HCT116 (cell line): ENCODE measurements around the gene SOWAHC. TPM values are rescaled to one million over a fixed set of nuclear protein-coding genes. Genes with fewer than 3 reads are reported as not detected.

Source experiments
- ATAC-seq: fragments of 200-7000 bp; cut with Tn5 transposase; 2 replicates; pipeline ENCODE4 v1.9.1; 2020; ENCODE audit warnings: mild to moderate bottlenecking, moderate library complexity
- Bru-seq: library from RNA; stranded (reverse); fragments of 400-500 nt; gene quantifications from one replicate; lab custom pipeline; 2021; lab: Mats Ljungman, UMichigan
- BruChase-seq, 2 experiments: library from RNA; stranded (reverse); fragments of 400-500 nt; gene quantifications; one replicate each; lab custom pipeline; 2021; lab: Mats Ljungman, UMichigan
- BruUV-seq: library from RNA; stranded (reverse); fragments of 400-500 nt; replicated peaks from 2 replicates; lab custom pipeline; 2021; lab: Mats Ljungman, UMichigan
- CTCF ChIA-PET: fragments of 300-600 bp; sonication (Branson Sonifier 250); formaldehyde crosslinking; loops from one replicate; lab custom pipeline; 2021; ENCODE audit warnings: antibody characterized with exemption; lab: Charles Lee
- POLR2A ChIA-PET: fragments of 300-600, 350-600 bp; sonication (Branson Sonifier 250); formaldehyde crosslinking; loops from one replicate; lab custom pipeline; 2021; ENCODE audit warnings: antibody characterized with exemption; lab: Charles Lee
- RAD21 ChIA-PET, 2 experiments: fragments of 300-600 bp; sonication (Branson Sonifier 250); formaldehyde crosslinking; loops; one replicate each; lab custom pipeline; 2023; ENCODE audit warnings: low total read pairs in 2 of 2; ENCODE audit not compliant: uncharacterized antibody in 2 of 2, unreplicated experiment in 2 of 2, low non-redundant PET in 1 of 2; lab: Charles Lee
- DNase-seq: peaks from one replicate; pipeline ENCODE4 v3.0.0-alpha.2; 2010; ENCODE audit warnings: low read depth, low spot score
- H2AFZ ChIP-seq: fragments of 200-600 bp; shearing (Covaris generic), sonication (generic); 2 replicates; pipeline ENCODE4 v1.6.1; 2017; ENCODE audit warnings: low read depth, mixed run types, mixed read lengths, antibody characterized with exemption, low read length; ENCODE audit not compliant: poor library complexity, severe bottlenecking
- H3K27ac ChIP-seq: 2 replicates; pipeline ENCODE4 v1.5.1; 2012; ENCODE audit warnings: low read depth, low read length
- H3K27me3 ChIP-seq: fragments of 200-600 bp; sonication (generic); 2 replicates; pipeline ENCODE4 v1.6.1; 2016; ENCODE audit warnings: mixed run types, low read length, mixed read lengths; ENCODE audit not compliant: insufficient read depth
- H3K36me3 ChIP-seq, 2 experiments: fragments of 200-500 bp in 1 of 2; fragments of 200-600 bp in 1 of 2; sonication (Bioruptor generic) in 1 of 2; sonication (generic) in 1 of 2; 2 replicates each; pipeline versions ENCODE4 v1.5.1 to v1.6.1; 2014 to 2016; ENCODE audit warnings: low read length in 2 of 2, inconsistent platforms in 1 of 2, mixed read lengths in 1 of 2, mixed run types in 1 of 2; ENCODE audit not compliant: insufficient read depth in 2 of 2, control insufficient read depth in 1 of 2
- H3K4me1 ChIP-seq, 2 experiments: fragments of 200-600 bp in 1 of 2; sonication (generic) in 1 of 2; 2 replicates each; pipeline versions ENCODE4 v1.5.1 to v1.6.1; 2012 to 2017; ENCODE audit warnings: low read length in 2 of 2, inconsistent platforms in 1 of 2, mild to moderate bottlenecking in 1 of 2, mixed read lengths in 1 of 2, mixed run types in 1 of 2, moderate library complexity in 1 of 2; ENCODE audit not compliant: insufficient read depth in 2 of 2, control insufficient read depth in 1 of 2
- H3K4me2 ChIP-seq: fragments of 200-600 bp; sonication (generic); 2 replicates; pipeline ENCODE4 v1.6.1; 2017; ENCODE audit warnings: mixed run types, low read length, mixed read lengths
- H3K4me3 ChIP-seq, 2 experiments: fragments of 200-600 bp in 1 of 2; sonication (generic) in 1 of 2; replicated peaks in 1 of 2; 2 replicates each; pipeline ENCODE4 v1.5.1; 2011 to 2016; ENCODE audit warnings: low read length in 2 of 2, control low read depth in 1 of 2, low read depth in 1 of 2, mild to moderate bottlenecking in 1 of 2, mixed read lengths in 1 of 2, mixed run types in 1 of 2
- H3K79me2 ChIP-seq: fragments of 200-600 bp; sonication (generic); 2 replicates; pipeline ENCODE4 v1.6.1; 2017; ENCODE audit warnings: mild to moderate bottlenecking, mixed run types, low read length, moderate library complexity, mixed read lengths; ENCODE audit not compliant: insufficient read depth
- H3K9ac ChIP-seq: fragments of 200-600 bp; sonication (generic); 2 replicates; pipeline ENCODE4 v1.6.1; 2016; ENCODE audit warnings: low read length, mixed read lengths
- H3K9me2 ChIP-seq: fragments of 200-600 bp; sonication (generic), shearing (Covaris generic); 2 replicates; pipeline ENCODE4 v1.6.1; 2017; ENCODE audit warnings: mixed run types, mild to moderate bottlenecking, moderate library complexity; ENCODE audit not compliant: insufficient read depth
- H3K9me3 ChIP-seq, 2 experiments: fragments of 200-500 bp in 1 of 2; fragments of 200-600 bp in 1 of 2; sonication (Bioruptor generic) in 1 of 2; sonication (generic) in 1 of 2; 2 replicates each; pipeline ENCODE4 v1.6.1; 2014 to 2017; ENCODE audit warnings: low read length in 2 of 2, mixed read lengths in 2 of 2, inconsistent platforms in 1 of 2, low read depth in 1 of 2, mild to moderate bottlenecking in 1 of 2, mixed run types in 1 of 2, moderate library complexity in 1 of 2; ENCODE audit not compliant: control insufficient read depth in 1 of 2, insufficient read depth in 1 of 2
- H4K20me1 ChIP-seq: fragments of 200-600 bp; sonication (generic), shearing (Covaris generic); 2 replicates; pipeline ENCODE4 v1.6.1; 2017; ENCODE audit warnings: mixed run types, mild to moderate bottlenecking, moderate library complexity; ENCODE audit not compliant: insufficient read depth
- ATF3 ChIP-seq: IDR thresholded peaks from 2 replicates; pipeline ENCODE4 v1.6.1; 2012
- CEBPB ChIP-seq: IDR thresholded peaks from 2 replicates; pipeline ENCODE4 v1.6.1; 2012; ENCODE audit warnings: low read depth
- CTCF ChIP-seq, 3 experiments: fragments of 200-600 bp in 1 of 3; sonication (generic) in 1 of 3; IDR thresholded peaks in 2 of 3; conservative IDR thresholded peaks in 1 of 3; 2 replicates each; pipeline ENCODE4 v1.5.1; 2012 to 2017; ENCODE audit warnings: low read depth in 2 of 3, low read length in 2 of 3, antibody characterized with exemption in 1 of 3, borderline replicate concordance in 1 of 3, control low read depth in 1 of 3, mild to moderate bottlenecking in 1 of 3, mixed read lengths in 1 of 3, mixed run types in 1 of 3, moderate library complexity in 1 of 3; ENCODE audit not compliant: insufficient read depth in 1 of 3
- EGR1 ChIP-seq: IDR thresholded peaks from 2 replicates; pipeline ENCODE4 v1.6.1; 2012; ENCODE audit warnings: low read depth
- EZH2 ChIP-seq: fragments of 200-600 bp; sonication (generic); IDR thresholded peaks from 2 replicates; pipeline ENCODE4 v1.6.1; 2017; ENCODE audit warnings: antibody characterized with exemption, mixed run types
- EZH2phosphoT487 ChIP-seq: fragments of 200-600 bp; IDR thresholded peaks from 2 replicates; pipeline ENCODE4 v1.6.1; 2018; ENCODE audit warnings: antibody characterized with exemption, borderline replicate concordance
- MAX ChIP-seq: IDR thresholded peaks from 2 replicates; pipeline ENCODE4 v1.6.1; 2012
- POLR2AphosphoS5 ChIP-seq: IDR thresholded peaks from 2 replicates; pipeline ENCODE4 v1.6.1; 2011; ENCODE audit warnings: mild to moderate bottlenecking, low read depth, low read length, moderate library complexity
- RAD21 ChIP-seq: IDR thresholded peaks from 2 replicates; pipeline ENCODE4 v1.6.1; 2012; ENCODE audit warnings: low read depth, mild to moderate bottlenecking
- REST ChIP-seq: IDR thresholded peaks from 2 replicates; pipeline ENCODE4 v1.6.1; 2012; ENCODE audit warnings: low read depth
- SP1 ChIP-seq: IDR thresholded peaks from 2 replicates; pipeline ENCODE4 v1.6.1; 2012; ENCODE audit warnings: low read depth
- YY1 ChIP-seq: IDR thresholded peaks from 2 replicates; pipeline ENCODE4 v1.6.1; 2011; ENCODE audit warnings: low read length, low read depth, moderate library complexity, mild to moderate bottlenecking; ENCODE audit not compliant: insufficient replicate concordance; ENCODE audit errors: extremely low read depth
- ZBTB33 ChIP-seq: IDR thresholded peaks from 2 replicates; pipeline ENCODE4 v1.6.1; 2011; ENCODE audit warnings: mild to moderate bottlenecking, low read length, moderate library complexity; ENCODE audit not compliant: insufficient replicate concordance; ENCODE audit errors: extremely low read depth
- ZFX ChIP-seq: fragments of 450-650 bp; IDR thresholded peaks from 2 replicates; pipeline ENCODE4 v1.6.1; 2017
- ZNF274 ChIP-seq: fragments of 200-500 bp; sonication (Bioruptor generic); IDR thresholded peaks from 2 replicates; pipeline ENCODE4 v1.6.1; 2014; ENCODE audit warnings: mild to moderate bottlenecking, low read depth, low read length, inconsistent platforms
- intact Hi-C: fragments of 100-400 bp; cut with micrococcal nuclease; formaldehyde crosslinking; loops from 2 replicates; pipeline ENCODE4 v1.10.0; 2022
- long read RNA-seq: library from polyadenylated mRNA; unstranded; transcript quantifications from one replicate; pipeline ENCODE4 v2.0.0, GENCODE V29; 2021; ENCODE audit not compliant: unreplicated experiment
- polyA plus RNA-seq: library from polyadenylated mRNA; unstranded; fragments of >200 nt; gene quantifications from 2 replicates; pipeline ENCODE4 v1.2.1, GENCODE V29; 2012; ENCODE audit warnings: missing spikeins
- total RNA-seq: library from RNA; stranded (reverse); gene quantifications from one replicate; pipeline ENCODE4 v1.2.1, GENCODE V29; 2021; ENCODE audit not compliant: unreplicated experiment

The SOWAHC gene
- 16.6 TPM for total RNA-seq
- 7.8 and 8.3 TPM in 2 replicates for polyA plus RNA-seq
- Bru-seq, nascent RNA = percentile 91 among the genes with signal in this experiment
- percentile 89 among the genes with signal in this experiment for BruChase-seq, experiment 1, labeled RNA remaining after a 6-hour chase
- percentile 98 among the genes with signal in this experiment for BruChase-seq, experiment 2, labeled RNA remaining after a 2-hour chase
- long read RNA-seq, full-length matches to known transcripts = 59 of 59 reads
- long read RNA-seq, partial matches to known transcripts = 0 of 59 reads
- long read RNA-seq, other reads (novel, unspliced or antisense) = 0 of 59 reads

GRCh38 chr2:109613922-109614714, at the start of gene SOWAHC, which contains the start of gene SEPTIN10:
TSS of gene SOWAHC (plus strand) at chr2:109614364. CDS start at chr2:109614490, 126 bp downstream.
TSS of gene SEPTIN10 (minus strand) at chr2:109613966. CDS start at chr2:109613827, 139 bp downstream.
- Histone ChIP-seq H4K20me1 (0 out of 2 replicates have a peak, but pooled peaks cover 3% of the 10 kb centered on the region), H3K36me3 (no peaks in the 10 kb centered on the region), H3K27me3 (no peaks in the 10 kb centered on the region), H3K9ac (peak within 1 kb of the TSS; percentile 98), H3K4me2 (peak within 1 kb of the TSS; percentile 94), H3K27ac (peak within 1 kb of the TSS; percentile 78), H3K4me3 (peak within 1 kb of the TSS; percentile 92 to 98), H3K79me2 (peaks cover 67% of the 10 kb centered on the region), H2AFZ (no peak within 1 kb of the TSS), H3K9me3 (no peaks in the 10 kb centered on the region), H3K9me2 (no peaks in the 10 kb centered on the region; the same call in 1 of the 2 replicates), H3K4me1 (peaks cover 29 to 51% of the 10 kb centered on the region in 2 experiments)
- ATAC-seq (peak; percentile 91), DNase-seq (peak; percentile 97)
- no TSS peak for BruUV-seq
- intact Hi-C loops = loop anchor here (1.0 to 5.0 kb wide), 2 partner anchors 67 to 122 kb away; no protein-coding TSS in a partner anchor
- POLR2A ChIA-PET = interaction anchor here (1.1 to 2.5 kb wide), 4 partner anchors 8 to 98 kb away, joined by 3 to 10 read pairs (median 5); no protein-coding TSS in a partner anchor
- CTCF ChIA-PET = interaction anchor here (1.2 to 1.3 kb wide), 2 partner anchors 68 to 121 kb away, joined by 4 to 5 read pairs; no protein-coding TSS in a partner anchor
- RAD21 ChIA-PET = no interaction called here
- TF ChIP-seq SP1 (peak; percentile 92), ZFX (peak; percentile 65), YY1 (no peak), ATF3 (no peak), POLR2AphosphoS5 (peak; percentile 98), ZNF274 (no peak), REST (no peak), EZH2phosphoT487 (no peak), ZBTB33 (peak; percentile 89), EGR1 (peak; percentile 97), EZH2 (no peak), CEBPB (no peak), MAX (peak; percentile 95), RAD21 (no peak), CTCF (IDR thresholded peaks at IDR 0.05 in 2 of 3, conservative IDR thresholded peaks at IDR 0.05 in 1 of 3; ENCODE audit: borderline replicate concordance in 1 of 3, insufficient read depth in 1 of 3, low read depth in 2 of 3, low read length in 2 of 3) (no peak)
